Cardiac muscle cell (in vitro differentiated cells and primary cell): ENCODE results near the gene ALAS1. TPM values are rescaled to one million over a fixed set of nuclear protein-coding genes. Genes with fewer than 3 reads are reported as not detected.

Experiments
- DNase-seq, 2 donors: peaks; one replicate each; pipeline versions ENCODE4 v3.0.0 to v3.0.0-alpha.2; 2010 to 2017; ENCODE audit warnings: low read depth in 1 of 2, low spot score in 1 of 2
- H3K27ac ChIP-seq: fragments of 200-600 bp; sonication (generic); 2 replicates; pipeline ENCODE4 v1.5.1; 2016
- H3K27me3 ChIP-seq: fragments of 200-600 bp; sonication (generic); 2 replicates; pipeline ENCODE4 v1.6.0; 2016; ENCODE audit warnings: control low read depth
- H3K36me3 ChIP-seq: fragments of 200-600 bp; sonication (generic); 2 replicates; pipeline ENCODE4 v1.5.1; 2016; ENCODE audit warnings: control low read depth
- H3K4me1 ChIP-seq: fragments of 200-600 bp; sonication (generic); 2 replicates; pipeline ENCODE4 v1.8.1; 2017; ENCODE audit warnings: low read depth, mild to moderate bottlenecking, mixed run types
- H3K4me3 ChIP-seq: fragments of 200-600 bp; sonication (generic); 2 replicates; pipeline ENCODE4 v1.5.1; 2016; ENCODE audit warnings: mild to moderate bottlenecking
- H3K9me3 ChIP-seq: fragments of 200-600 bp; sonication (generic); 2 replicates; pipeline ENCODE4 v1.5.1; 2017; ENCODE audit warnings: low read depth, mild to moderate bottlenecking, control low read depth
- polyA plus RNA-seq: library from polyadenylated mRNA; unstranded; fragments of >200 nt; fragmentation: Nextera tagmentation; extraction: Ambion mirVana; gene quantifications from 2 replicates; pipeline ENCODE4 v1.2.1, GENCODE V29; 2016
- total RNA-seq: library from RNA; depleted of rRNA; stranded (reverse); fragments of >200 nt; gene quantifications from 2 replicates; pipeline ENCODE4 v1.2.3, GENCODE V29; 2016
- TF ChIP-seq, protein P1 (sequence below): IDR thresholded peaks from 2 replicates; pipeline ENCODE4 v1.5.1; 2012; ENCODE audit warnings: low read depth, mild to moderate bottlenecking, low read length

ALAS1 gene
- total and polyA plus RNA-seq, 2 experiments from 2014 or later = 68.7 to 76.5 TPM

DNA sequence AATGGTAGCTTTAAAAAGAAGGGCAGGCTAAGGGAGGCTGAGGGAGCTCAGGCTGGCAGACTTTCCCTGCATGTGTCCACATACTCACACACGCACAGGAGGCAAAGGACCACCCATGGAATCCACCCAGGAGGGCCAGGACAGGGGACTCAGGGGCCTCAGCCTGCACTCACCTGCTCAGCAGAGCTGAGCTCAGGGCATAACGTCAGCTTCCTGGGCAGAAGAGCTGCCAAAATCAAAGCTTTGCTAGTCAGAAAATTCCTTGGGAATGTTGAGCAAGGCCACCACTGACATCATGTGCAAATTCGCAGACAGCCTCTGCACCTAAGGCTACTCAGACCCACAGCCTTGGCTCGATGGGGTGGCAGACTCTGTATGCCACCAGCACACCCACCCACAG lies 16.4 kb upstream of the ALAS1 start:
- Histone ChIP-seq H3K4me1 (peaks cover 12% of the 10 kb centered on the region), H3K4me3 (no peak overlapping the region), H3K27me3 (no peaks in the 10 kb centered on the region), H3K9me3 (no peaks in the 10 kb centered on the region), H3K27ac (no peak overlapping the region), H3K36me3 (no peaks in the 10 kb centered on the region)
- TF ChIP-seq, protein P1, sequence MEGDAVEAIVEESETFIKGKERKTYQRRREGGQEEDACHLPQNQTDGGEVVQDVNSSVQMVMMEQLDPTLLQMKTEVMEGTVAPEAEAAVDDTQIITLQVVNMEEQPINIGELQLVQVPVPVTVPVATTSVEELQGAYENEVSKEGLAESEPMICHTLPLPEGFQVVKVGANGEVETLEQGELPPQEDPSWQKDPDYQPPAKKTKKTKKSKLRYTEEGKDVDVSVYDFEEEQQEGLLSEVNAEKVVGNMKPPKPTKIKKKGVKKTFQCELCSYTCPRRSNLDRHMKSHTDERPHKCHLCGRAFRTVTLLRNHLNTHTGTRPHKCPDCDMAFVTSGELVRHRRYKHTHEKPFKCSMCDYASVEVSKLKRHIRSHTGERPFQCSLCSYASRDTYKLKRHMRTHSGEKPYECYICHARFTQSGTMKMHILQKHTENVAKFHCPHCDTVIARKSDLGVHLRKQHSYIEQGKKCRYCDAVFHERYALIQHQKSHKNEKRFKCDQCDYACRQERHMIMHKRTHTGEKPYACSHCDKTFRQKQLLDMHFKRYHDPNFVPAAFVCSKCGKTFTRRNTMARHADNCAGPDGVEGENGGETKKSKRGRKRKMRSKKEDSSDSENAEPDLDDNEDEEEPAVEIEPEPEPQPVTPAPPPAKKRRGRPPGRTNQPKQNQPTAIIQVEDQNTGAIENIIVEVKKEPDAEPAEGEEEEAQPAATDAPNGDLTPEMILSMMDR = no peak
- peak in 1 of 2 donors; percentile 70 for DNase-seq

DNA sequence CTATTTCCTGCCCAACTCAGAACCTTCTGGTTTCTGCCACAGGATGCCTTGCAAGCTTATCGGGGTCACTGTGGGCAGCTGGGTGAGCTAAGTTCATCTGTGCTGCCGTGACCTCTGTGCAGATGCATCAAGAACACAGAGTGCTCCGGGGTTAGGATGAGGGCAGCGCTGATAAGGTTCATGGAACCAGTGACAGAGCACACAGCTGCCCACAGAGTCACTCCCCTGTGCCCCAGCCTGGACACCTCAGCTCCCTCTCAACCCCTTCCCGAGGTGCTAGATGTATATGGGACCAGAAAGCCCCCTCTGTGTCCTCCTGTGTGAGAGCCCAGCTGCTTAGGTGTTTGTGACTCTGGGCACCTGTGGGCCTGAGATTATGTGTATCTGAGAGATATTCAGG lies 15.8 kb upstream of the ALAS1 start:
- Histone ChIP-seq H3K4me3 (no peak overlapping the region), H3K36me3 (no peaks in the 10 kb centered on the region), H3K27me3 (no peaks in the 10 kb centered on the region), H3K4me1 (peaks cover 12% of the 10 kb centered on the region), H3K27ac (no peak overlapping the region), H3K9me3 (no peaks in the 10 kb centered on the region)
- DNase-seq = no peak
- TF ChIP-seq, protein P1 = no peak

DNA sequence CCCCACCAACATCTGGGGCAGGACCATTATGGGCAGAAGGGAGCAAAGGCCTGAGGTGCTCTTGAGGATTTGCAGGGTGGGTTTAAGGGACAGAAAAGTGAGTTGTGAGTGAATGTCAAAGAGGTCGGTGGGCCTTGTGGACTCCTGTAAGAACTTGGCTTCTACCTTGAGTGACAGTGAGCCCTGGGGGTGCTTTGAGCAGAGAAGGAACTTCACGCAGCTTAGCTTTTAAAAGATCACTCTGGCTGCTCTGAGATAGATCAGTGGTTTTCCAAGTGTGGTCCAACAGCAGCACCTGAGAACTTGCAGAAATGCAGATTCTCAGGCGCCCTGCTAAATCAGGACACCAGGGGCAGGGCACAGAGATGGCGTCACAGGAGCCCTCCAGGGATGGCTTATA lies 15.3 kb upstream of the ALAS1 start:
- TF ChIP-seq, protein P1 = no peak
- Histone ChIP-seq H3K4me1 (peaks cover 12% of the 10 kb centered on the region), H3K36me3 (no peaks in the 10 kb centered on the region), H3K9me3 (no peaks in the 10 kb centered on the region), H3K4me3 (no peak overlapping the region), H3K27ac (no peak overlapping the region), H3K27me3 (no peaks in the 10 kb centered on the region)
- DNase-seq = no peak

DNA sequence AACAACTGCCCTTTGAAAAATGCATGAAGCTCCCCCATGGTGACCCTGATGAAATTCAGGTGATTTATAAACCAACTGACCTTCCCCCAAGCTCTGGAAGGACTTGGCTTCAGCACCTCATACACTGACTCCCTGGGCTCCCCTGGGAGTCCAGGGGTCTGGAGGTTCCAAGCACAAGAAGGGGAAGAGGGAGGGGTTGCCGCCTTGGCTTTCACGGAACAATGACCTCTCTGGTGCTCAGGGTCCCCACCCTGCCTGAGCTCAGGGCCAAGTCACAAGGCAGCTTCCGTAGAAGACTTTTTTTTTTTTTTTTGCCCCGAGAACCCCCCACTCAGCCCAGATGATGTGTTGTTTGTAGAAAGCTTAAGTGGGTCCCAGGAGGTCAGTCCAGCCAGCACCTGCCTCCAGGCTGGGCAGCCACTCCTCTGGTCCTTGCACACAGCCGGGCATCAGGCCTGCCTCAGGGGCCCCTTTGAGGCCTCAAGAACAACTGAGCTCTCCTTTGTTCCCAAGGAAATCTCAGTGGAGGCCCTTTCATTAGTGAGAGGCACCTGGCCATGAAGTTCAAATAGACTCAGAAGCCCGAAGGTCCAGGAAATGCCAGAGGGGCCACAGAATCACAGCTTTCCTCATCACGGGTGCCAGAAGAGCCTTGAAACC lies 14.0 kb upstream of the ALAS1 start:
- H3K9me3 ChIP-seq = no peaks in the 10 kb centered on the region
- no peak overlapping the region for H3K27ac ChIP-seq
- no peaks in the 10 kb centered on the region for H3K36me3 ChIP-seq
- no peak overlapping the region for H3K4me3 ChIP-seq
- TF ChIP-seq, protein P1 = no peak
- H3K27me3 ChIP-seq = no peaks in the 10 kb centered on the region
- H3K4me1 ChIP-seq = peaks cover 12% of the 10 kb centered on the region
- DNase-seq = no peak

DNA sequence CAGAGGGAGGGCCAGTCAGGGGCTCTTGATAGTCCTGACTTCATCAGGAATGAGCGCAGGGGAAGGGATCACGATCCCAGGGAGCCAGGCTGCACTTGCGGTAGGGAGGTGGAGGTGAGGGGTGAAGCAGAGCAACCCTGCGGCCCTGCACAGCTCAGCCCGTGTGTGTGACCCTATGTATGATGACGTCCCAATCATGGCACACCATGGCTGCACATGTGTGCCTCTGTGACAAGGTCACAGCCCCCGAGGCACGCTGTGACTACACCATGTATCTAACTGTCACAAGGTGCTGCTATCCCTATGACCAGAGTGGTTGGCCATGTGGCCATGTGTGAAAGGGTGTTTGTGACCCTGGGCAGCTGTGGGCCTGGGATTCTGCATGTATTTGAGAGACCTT lies 13.3 kb upstream of the ALAS1 start:
- TF ChIP-seq, protein P1 = no peak
- no peak overlapping the region for H3K4me3 ChIP-seq
- no peaks in the 10 kb centered on the region for H3K9me3 ChIP-seq
- no peak overlapping the region for H3K27ac ChIP-seq
- no peaks in the 10 kb centered on the region for H3K27me3 ChIP-seq
- peaks cover 15% of the 10 kb centered on the region for H3K4me1 ChIP-seq
- DNase-seq = no peak
- no peaks in the 10 kb centered on the region for H3K36me3 ChIP-seq

DNA sequence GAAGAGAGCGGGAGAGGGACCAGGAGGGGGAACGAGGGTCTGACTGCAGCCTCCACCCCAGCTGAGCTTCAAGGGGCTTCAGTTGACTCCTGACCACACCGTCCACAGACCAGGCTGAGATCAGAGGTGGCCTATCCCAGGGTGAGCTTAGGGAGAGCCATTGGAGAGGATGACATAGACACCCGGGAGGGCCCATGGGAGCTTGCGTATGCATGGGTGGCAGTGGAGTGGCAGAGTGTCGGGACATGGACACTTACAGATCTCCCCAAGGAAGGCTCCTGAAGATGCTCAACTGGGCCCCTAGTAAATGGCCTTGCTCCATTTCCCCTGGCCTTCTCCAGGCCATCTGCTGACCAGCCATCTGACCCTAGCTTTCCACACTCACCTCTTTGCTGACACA lies 12.6 kb upstream of the ALAS1 start:
- no peak overlapping the region for H3K27ac ChIP-seq
- no peaks in the 10 kb centered on the region for H3K36me3 ChIP-seq
- TF ChIP-seq, protein P1 = no peak
- H3K9me3 ChIP-seq = no peaks in the 10 kb centered on the region
- DNase-seq = no peak
- no peaks in the 10 kb centered on the region for H3K27me3 ChIP-seq
- H3K4me1 ChIP-seq = peaks cover 15% of the 10 kb centered on the region
- no peak overlapping the region for H3K4me3 ChIP-seq
